GM18502 (cell line): ENCODE data around the gene UGGT1.

ENCODE experiments used
- ATAC-seq: cut with Tn5 transposase; IDR thresholded peaks from one replicate; pipeline ENCODE4 v1.9.1; 2021; ENCODE audit warnings: mild to moderate bottlenecking; ENCODE audit not compliant: unreplicated experiment, poor library complexity

Gene UGGT1, protein sequence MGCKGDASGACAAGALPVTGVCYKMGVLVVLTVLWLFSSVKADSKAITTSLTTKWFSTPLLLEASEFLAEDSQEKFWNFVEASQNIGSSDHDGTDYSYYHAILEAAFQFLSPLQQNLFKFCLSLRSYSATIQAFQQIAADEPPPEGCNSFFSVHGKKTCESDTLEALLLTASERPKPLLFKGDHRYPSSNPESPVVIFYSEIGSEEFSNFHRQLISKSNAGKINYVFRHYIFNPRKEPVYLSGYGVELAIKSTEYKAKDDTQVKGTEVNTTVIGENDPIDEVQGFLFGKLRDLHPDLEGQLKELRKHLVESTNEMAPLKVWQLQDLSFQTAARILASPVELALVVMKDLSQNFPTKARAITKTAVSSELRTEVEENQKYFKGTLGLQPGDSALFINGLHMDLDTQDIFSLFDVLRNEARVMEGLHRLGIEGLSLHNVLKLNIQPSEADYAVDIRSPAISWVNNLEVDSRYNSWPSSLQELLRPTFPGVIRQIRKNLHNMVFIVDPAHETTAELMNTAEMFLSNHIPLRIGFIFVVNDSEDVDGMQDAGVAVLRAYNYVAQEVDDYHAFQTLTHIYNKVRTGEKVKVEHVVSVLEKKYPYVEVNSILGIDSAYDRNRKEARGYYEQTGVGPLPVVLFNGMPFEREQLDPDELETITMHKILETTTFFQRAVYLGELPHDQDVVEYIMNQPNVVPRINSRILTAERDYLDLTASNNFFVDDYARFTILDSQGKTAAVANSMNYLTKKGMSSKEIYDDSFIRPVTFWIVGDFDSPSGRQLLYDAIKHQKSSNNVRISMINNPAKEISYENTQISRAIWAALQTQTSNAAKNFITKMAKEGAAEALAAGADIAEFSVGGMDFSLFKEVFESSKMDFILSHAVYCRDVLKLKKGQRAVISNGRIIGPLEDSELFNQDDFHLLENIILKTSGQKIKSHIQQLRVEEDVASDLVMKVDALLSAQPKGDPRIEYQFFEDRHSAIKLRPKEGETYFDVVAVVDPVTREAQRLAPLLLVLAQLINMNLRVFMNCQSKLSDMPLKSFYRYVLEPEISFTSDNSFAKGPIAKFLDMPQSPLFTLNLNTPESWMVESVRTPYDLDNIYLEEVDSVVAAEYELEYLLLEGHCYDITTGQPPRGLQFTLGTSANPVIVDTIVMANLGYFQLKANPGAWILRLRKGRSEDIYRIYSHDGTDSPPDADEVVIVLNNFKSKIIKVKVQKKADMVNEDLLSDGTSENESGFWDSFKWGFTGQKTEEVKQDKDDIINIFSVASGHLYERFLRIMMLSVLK (N-terminal part only)

GRCh38 chr2:128090945-128091725 is at the start of gene UGGT1:
Gene UGGT1, plus strand, starts transcription at chr2:128091200. Its CDS starts 158 bp downstream, at chr2:128091358.
- peak; percentile 96 for ATAC-seq

- no peak for ATAC-seq
Observed at GRCh38 chr2:128041561-128041960, 49.4 kb upstream of the UGGT1 start.

GRCh38 chr2:128043041-128043440 is 48.0 kb upstream of the UGGT1 start:
- no peak for ATAC-seq

DNA sequence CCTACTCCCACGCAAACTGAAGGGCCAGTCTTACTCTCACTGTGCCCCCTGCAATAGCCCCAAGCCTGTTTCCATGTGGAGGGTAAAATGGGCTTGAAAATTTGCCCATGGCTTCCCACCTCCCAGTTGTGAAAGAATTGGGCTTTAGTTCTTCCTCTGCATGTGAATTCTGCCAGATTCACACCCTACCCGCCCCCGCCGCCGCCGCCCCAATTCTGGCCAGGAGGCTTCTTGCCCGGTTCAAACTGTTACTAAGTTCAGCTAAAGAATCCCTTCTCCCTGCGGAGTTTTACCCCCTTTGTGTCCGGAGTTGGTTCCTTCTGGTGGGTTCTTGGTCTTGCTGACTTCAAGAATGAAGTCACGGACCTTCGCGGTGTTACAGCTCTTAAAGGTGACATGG is 37.7 kb upstream of the UGGT1 start:
- no peak for ATAC-seq

GRCh38 chr2:128054104-128054885 is 36.7 kb upstream of the UGGT1 start:
- no peak for ATAC-seq

DNA sequence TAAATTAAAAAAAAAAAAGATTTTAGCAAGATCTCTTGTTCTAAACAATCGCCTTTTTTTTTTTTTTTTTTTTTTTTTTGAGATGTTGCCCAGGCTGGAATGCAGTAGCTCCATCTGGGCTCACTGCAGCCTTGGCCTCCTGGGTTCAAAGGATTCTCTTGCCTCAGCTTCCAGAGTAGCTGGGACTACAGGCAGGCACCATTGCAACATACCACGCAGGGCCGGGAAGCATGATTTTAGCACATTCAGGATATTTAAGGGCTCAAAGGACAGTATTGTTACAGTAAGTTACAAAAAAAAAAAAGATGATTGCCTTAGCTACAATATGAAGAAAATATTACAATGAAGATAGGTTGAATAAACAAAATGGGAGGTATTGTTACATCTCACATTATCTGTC is 33.7 kb upstream of the UGGT1 start:
- ATAC-seq = no peak

DNA sequence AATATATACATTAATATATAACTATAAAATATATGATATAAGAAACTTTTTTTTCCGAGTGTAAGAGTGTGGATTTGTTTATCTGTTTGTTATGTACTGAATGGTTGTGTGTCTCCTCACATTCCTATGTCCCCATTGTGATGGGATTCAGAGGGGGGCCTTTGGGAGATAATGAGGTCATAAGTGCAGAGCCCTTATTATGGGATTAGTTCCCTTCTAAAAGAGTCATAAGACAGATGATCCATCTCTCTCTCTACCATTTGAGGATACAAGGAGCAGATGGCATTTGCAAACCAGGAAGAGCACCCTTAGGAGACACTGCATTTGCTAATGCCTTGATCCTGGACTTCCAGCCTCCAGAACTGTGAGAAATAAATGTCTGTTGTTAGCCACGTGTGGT is 32.9 kb upstream of the UGGT1 start:
- ATAC-seq = no peak

DNA sequence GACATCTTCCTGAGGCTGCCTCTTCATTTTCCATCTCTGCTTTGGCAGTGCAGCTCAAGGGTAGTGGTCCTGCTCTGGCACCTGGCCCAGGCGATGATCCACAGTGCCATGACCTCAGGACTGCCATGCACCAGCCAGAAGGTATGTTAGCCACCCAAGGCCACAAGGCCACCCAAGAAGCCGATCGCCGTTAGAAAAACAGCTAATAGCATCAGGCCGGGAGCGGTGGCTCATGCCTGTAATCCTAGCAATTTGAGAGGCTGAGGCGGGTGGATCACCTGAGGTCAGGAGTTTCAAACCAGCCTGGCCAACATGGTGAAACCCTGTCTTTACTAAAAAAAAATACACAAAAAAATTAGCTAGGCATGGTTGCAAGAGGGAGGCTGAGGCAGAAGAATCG is 28.4 kb upstream of the UGGT1 start:
- no peak for ATAC-seq

DNA sequence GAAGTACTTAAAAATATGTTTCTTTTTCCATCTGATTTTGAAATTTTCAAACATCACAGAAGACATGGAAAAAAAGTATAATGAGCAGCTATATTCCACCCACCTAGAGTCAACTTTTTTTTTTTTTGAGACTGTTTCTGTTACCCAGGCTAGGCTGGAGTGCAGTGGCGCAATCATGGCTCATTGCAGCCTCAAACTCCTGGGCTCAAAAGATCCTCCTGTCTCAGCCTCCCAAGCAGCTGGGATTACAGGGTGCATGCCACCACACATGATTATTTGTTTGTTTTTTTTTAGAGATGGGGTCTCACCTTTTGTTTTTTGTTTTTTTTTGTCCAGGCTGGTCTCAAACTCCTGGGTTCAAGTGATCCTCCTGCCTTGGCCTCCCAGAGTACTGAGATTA is 26.6 kb upstream of the UGGT1 start:
- no peak for ATAC-seq

DNA sequence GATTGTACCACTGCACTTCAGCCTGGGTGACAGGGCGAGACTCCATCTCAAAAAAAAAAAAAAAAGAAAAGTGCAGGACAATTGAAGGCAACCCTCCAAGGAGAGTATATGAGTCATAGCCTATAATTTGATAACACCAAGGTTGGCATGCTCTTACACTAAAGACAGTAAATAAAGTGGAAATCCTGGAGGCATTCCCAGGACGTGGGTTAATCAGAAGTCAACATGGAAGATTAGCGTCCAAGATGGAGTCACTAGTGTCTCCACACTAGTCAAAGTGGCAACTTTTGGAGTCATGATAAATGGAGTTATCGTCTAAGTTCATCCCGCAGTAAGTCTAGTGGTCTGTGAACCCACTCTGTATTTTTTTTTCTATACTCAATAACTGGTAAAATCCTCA is 21.2 kb upstream of the UGGT1 start:
- ATAC-seq = no peak

DNA sequence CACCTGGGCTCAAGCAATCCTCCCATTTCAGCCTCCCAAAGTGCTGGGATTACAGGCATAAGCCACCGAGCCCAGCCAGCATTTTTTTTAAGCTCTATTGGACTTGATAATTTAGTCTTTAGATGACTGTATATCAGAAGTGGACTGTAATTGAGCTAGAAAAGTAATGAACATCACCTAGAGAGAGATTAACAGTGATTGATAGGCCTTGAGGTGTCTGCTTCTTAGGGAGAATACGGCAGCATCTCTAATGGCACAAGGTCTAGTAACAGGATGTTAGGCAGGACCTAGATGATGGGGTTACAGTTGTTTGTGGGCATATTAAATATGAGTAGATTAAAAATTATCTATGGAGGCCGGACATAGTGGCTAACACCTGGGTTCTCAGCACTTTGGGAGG is 17.7 kb upstream of the UGGT1 start:
- ATAC-seq = no peak

DNA sequence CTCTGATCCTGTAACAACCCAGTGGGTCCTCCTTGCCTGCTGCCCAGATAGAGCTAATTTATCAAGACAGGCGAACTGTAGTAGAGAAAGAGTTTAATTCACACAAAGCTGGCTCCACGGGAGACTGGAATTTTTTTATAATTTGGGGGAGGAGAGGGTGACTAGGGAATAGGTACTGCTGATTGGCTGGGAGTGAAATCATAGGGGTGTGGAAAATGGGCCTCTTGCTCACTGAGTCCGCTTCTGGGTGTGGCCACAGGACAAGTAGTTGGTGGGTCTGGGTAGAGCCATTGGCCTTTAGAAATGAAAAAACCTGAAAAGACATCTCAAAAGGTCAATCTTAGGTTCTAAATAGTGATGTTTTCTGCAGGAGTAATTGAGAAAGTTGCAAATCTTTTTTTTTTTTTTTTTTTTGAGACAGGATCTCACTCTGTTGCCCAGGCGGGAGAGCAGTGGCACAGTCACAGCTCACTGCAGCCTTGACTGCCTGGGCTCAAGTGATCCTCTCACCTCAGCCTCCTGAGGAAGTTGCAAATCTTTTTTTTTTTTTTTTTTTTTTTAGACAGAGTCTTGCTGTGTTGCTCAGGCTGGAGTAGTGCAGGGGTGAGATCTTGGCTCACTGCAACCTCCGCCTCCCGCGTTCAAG is 14.4 kb upstream of the UGGT1 start:
- no peak for ATAC-seq

DNA sequence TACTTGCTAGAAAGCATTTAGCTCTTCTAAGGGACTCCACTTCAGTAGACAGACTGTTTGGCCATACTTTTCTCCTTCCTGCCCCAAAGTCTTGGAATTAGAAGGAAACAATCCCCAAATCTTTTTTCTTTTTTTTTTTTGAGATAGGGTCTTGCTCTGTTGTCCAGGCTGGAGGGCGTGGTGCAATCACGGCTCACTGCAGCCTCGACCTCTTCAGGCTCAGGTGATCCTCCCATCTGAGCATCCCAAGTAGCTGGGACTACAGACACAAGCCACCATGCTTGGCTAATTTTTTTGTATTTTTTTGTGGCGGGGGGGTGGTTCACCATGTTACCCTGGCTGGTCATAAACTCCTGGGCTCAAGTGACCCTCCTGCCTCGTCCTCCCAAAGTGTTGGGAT is 6.2 kb upstream of the UGGT1 start:
- ATAC-seq = no peak

- ATAC-seq = no peak
Observed at GRCh38 chr2:128086244-128086643, 4.8 kb upstream of the UGGT1 start.

GRCh38 chr2:128090575-128090944 is 440 bp upstream of the UGGT1 start:
- ATAC-seq = no peak

GRCh38 chr2:128091726-128092080 is 703 bp downstream of the UGGT1 start:
- no peak for ATAC-seq

DNA sequence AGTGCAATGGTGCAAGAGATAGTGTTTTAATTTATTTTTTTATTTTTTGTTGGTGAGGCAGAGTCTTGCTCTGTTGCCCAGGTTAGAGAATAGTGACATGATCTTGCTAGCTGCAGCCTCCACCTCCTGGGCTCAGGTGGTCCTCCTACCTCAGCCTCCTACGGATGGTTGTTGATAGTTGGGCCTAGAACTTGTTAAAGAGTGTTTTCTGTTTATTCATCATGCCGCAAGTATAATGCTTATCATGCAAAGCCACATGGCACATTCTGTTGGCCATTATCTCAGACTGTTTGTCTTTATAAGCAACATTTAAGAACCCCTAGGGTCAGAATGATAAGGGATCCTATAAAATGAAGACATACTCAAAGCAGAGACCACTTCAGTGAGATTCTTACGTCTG is 1.7 kb downstream of the UGGT1 start:
- no peak for ATAC-seq

DNA sequence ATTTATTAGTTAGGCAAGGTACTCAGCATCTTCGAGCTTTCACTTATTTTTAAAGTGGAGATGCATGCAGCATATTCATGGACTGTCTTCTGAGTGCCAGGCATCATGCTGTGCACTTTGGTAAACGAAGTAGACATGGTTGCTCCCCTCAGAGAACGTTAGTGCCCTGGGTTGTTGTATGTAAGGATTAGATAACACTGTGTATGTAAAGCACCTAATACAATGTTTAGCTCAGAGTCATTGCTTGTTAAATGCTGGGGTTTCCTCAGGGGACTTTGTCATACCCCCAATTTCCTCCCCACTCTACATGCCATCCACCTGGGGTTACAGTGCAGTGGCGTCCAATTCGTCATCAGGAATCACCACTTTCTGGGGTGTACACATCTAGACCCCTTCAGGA is 2.8 kb downstream of the UGGT1 start:
- ATAC-seq = no peak

GRCh38 chr2:128095201-128095600 is 4.2 kb downstream of the UGGT1 start:
- no peak for ATAC-seq
